ENCODE results near the gene CRNN. TPM values are rescaled to one million over a fixed set of nuclear protein-coding genes. Genes with fewer than 3 reads are reported as not detected.

The CRNN gene
- total RNA-seq, 1 donor = not detected

- no peak for DNase-seq (ENCODE audit: low read depth)
- H3K4me3 ChIP-seq (ENCODE audit: low read depth, low read length) = no peak overlapping the region
- no peak for TF ChIP-seq CTCF (IDR thresholded peaks at IDR 0.05; ENCODE audit: insufficient read depth, low read depth, low read length)
These were observed 13.4 kb upstream of the CRNN start for GRCh38 chr1:152427458-152427857.

DNA sequence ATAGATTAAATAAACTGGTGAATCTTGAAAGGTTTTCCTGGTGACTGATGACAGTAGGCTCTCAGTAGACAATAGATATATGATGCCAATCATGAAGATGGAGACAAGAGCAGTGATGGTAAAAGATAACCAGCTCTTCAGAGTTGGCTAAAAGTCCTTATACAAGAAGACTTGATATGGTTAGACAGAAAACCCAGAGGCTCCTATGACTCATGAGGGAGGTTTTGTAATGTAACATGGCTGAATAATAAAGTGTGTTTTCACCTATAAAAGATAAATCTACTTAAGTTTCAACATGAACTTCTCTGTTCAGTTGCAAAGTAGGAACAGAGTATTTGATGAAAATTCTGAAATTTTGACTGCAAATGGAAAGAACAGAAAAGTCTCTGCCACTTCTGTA, 12.7 kb upstream of the CRNN start:
- no peak for DNase-seq (ENCODE audit: low read depth)

DNA sequence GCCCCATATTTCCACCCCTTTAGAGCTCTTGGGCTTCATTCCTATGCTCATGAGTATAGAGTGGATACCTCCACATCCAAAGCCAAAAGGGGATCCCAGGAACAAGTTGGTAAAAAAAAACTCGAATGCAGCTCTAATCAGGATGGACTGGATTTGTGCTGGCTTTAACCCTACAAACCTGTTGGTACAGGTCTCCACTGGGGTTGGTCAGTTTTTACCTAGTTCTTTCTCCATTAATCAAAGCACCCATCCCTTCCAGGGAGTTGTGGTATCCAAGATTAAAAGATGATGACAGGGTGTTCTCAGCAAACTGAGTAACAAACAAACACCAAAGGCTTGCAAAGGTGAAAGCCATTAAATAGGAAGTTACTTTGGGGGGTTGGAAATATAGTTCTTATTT, 5.9 kb upstream of the CRNN start:
- TF ChIP-seq CTCF (IDR thresholded peaks at IDR 0.05; ENCODE audit: insufficient read depth, low read depth, low read length) = no peak
- no peak overlapping the region for H3K4me3 ChIP-seq (ENCODE audit: low read depth, low read length)
- DNase-seq (ENCODE audit: low read depth) = no peak

More for the DNA sequence above, 12.7 kb upstream of the CRNN start:
- no peak overlapping the region for H3K4me3 ChIP-seq (ENCODE audit: low read depth, low read length)
- no peak for TF ChIP-seq CTCF (IDR thresholded peaks at IDR 0.05; ENCODE audit: insufficient read depth, low read depth, low read length)

- no peak overlapping the region for H3K4me3 ChIP-seq (ENCODE audit: low read depth, low read length)
- TF ChIP-seq CTCF (IDR thresholded peaks at IDR 0.05; ENCODE audit: insufficient read depth, low read depth, low read length) = no peak
- no peak for DNase-seq (ENCODE audit: low read depth)
These were observed 1.6 kb upstream of the CRNN start for GRCh38 chr1:152415454-152416227.

GRCh38 chr1:152412756-152413155, 1.3 kb downstream of the CRNN start:
- no peak for TF ChIP-seq CTCF (IDR thresholded peaks at IDR 0.05; ENCODE audit: insufficient read depth, low read depth, low read length)
- DNase-seq (ENCODE audit: low read depth) = no peak
- H3K4me3 ChIP-seq (ENCODE audit: low read depth, low read length) = no peak overlapping the region

DNA sequence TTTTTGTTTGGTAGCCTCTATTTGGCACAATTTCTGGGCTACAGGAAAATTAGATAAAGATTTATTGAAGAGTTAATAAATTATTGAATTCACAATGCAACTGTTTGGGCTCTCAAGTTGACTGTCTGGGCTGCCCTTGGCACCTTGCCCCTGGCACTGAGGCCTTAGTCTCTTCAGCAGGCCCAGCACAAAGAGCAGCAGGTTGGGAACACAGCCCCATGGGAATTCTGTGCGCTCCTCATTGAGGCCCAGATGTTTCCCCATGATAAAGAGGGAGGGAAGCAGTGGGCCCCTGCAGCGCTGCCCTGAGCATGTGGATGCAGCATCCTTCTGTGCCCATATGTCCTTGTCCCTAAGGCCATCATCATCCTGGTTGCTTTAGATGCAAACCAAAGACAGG, 2.9 kb downstream of the CRNN start:
- TF ChIP-seq CTCF (IDR thresholded peaks at IDR 0.05; ENCODE audit: insufficient read depth, low read depth, low read length) = no peak
- no peak for DNase-seq (ENCODE audit: low read depth)
- H3K4me3 ChIP-seq (ENCODE audit: low read depth, low read length) = no peak overlapping the region

GRCh38 chr1:152410599-152410998, 3.5 kb downstream of the CRNN start:
- H3K4me3 ChIP-seq (ENCODE audit: low read depth, low read length) = no peak overlapping the region
- no peak for TF ChIP-seq CTCF (IDR thresholded peaks at IDR 0.05; ENCODE audit: insufficient read depth, low read depth, low read length)
- no peak for DNase-seq (ENCODE audit: low read depth)
